ENCODE measurements around the gene SULT2B1. TPM values are rescaled to one million over a fixed set of nuclear protein-coding genes. Genes with fewer than 3 reads are reported as not detected.

Gene SULT2B1
- not detected for total RNA-seq

- Histone ChIP-seq H3K9me3 (ENCODE audit: low read depth, low read length) (no peaks in the 10 kb centered on the region), H3K4me3 (ENCODE audit: low read length) (no peak within 1 kb of the TSS), H3K4me1 (ENCODE audit: insufficient read depth, low read length) (no peaks in the 10 kb centered on the region), H3K27me3 (ENCODE audit: insufficient read depth, low read length) (no peaks in the 10 kb centered on the region)
Observed at GRCh38 chr19:48551437-48552302, at the start of gene SULT2B1. TSS of gene SULT2B1 (plus strand) at chr19:48552172. CDS start at chr19:48552253, 81 bp downstream.

- no peak overlapping the region for H3K4me3 ChIP-seq (ENCODE audit: low read length)
- peaks cover 10% of the 10 kb centered on the region for H3K4me1 ChIP-seq (ENCODE audit: insufficient read depth, low read length)
- H3K9me3 ChIP-seq (ENCODE audit: low read depth, low read length): no peaks in the 10 kb centered on the region
Observed at GRCh38 chr19:48502350-48503018, 49.5 kb upstream of the SULT2B1 start.

GRCh38 chr19:48506138-48506733, 45.7 kb upstream of the SULT2B1 start:
- no peak overlapping the region for H3K4me3 ChIP-seq (ENCODE audit: low read length)
- peaks cover 9% of the 10 kb centered on the region for H3K4me1 ChIP-seq (ENCODE audit: insufficient read depth, low read length)
- peaks cover 3% of the 10 kb centered on the region for H3K27me3 ChIP-seq (ENCODE audit: insufficient read depth, low read length)
- H3K9me3 ChIP-seq (ENCODE audit: low read depth, low read length): no peaks in the 10 kb centered on the region

More at GRCh38 chr19:48502350-48503018, 49.5 kb upstream of the SULT2B1 start:
- no peaks in the 10 kb centered on the region for H3K27me3 ChIP-seq (ENCODE audit: insufficient read depth, low read length)

GRCh38 chr19:48507911-48508439, 44.0 kb upstream of the SULT2B1 start:
- peaks cover 13% of the 10 kb centered on the region for H3K4me1 ChIP-seq (ENCODE audit: insufficient read depth, low read length)
- no peaks in the 10 kb centered on the region for H3K9me3 ChIP-seq (ENCODE audit: low read depth, low read length)
- H3K4me3 ChIP-seq (ENCODE audit: low read length): no peak overlapping the region
- peaks cover 14% of the 10 kb centered on the region for H3K27me3 ChIP-seq (ENCODE audit: insufficient read depth, low read length)

GRCh38 chr19:48508729-48509411, 43.1 kb upstream of the SULT2B1 start:
- Histone ChIP-seq H3K4me1 (ENCODE audit: insufficient read depth, low read length) (peaks cover 19% of the 10 kb centered on the region), H3K4me3 (ENCODE audit: low read length) (no peak overlapping the region), H3K9me3 (ENCODE audit: low read depth, low read length) (no peaks in the 10 kb centered on the region), H3K27me3 (ENCODE audit: insufficient read depth, low read length) (peaks cover 18% of the 10 kb centered on the region)

- H3K4me1 ChIP-seq (ENCODE audit: insufficient read depth, low read length): peaks cover 19% of the 10 kb centered on the region
- no peaks in the 10 kb centered on the region for H3K9me3 ChIP-seq (ENCODE audit: low read depth, low read length)
- no peak overlapping the region for H3K4me3 ChIP-seq (ENCODE audit: low read length)
- H3K27me3 ChIP-seq (ENCODE audit: insufficient read depth, low read length): peaks cover 18% of the 10 kb centered on the region
Observed at GRCh38 chr19:48509467-48510194, 42.3 kb upstream of the SULT2B1 start.

GRCh38 chr19:48510421-48511268, 41.3 kb upstream of the SULT2B1 start:
- Histone ChIP-seq H3K4me1 (ENCODE audit: insufficient read depth, low read length) (peaks cover 19% of the 10 kb centered on the region), H3K4me3 (ENCODE audit: low read length) (peak overlapping the region; percentile 19), H3K27me3 (ENCODE audit: insufficient read depth, low read length) (peaks cover 18% of the 10 kb centered on the region), H3K9me3 (ENCODE audit: low read depth, low read length) (no peaks in the 10 kb centered on the region)

- H3K4me1 ChIP-seq (ENCODE audit: insufficient read depth, low read length): peaks cover 19% of the 10 kb centered on the region
- no peaks in the 10 kb centered on the region for H3K9me3 ChIP-seq (ENCODE audit: low read depth, low read length)
- H3K27me3 ChIP-seq (ENCODE audit: insufficient read depth, low read length): peaks cover 18% of the 10 kb centered on the region
- H3K4me3 ChIP-seq (ENCODE audit: low read length): no peak overlapping the region
Observed at GRCh38 chr19:48511321-48511731, 40.6 kb upstream of the SULT2B1 start.

GRCh38 chr19:48511800-48512503, 40.0 kb upstream of the SULT2B1 start, which contains the start of gene LMTK3:
TSS of gene LMTK3 (minus strand) at chr19:48511835. CDS start at chr19:48511576, 259 bp downstream.
- H3K27me3 ChIP-seq (ENCODE audit: insufficient read depth, low read length): peaks cover 18% of the 10 kb centered on the region
- H3K9me3 ChIP-seq (ENCODE audit: low read depth, low read length): no peaks in the 10 kb centered on the region
- H3K4me1 ChIP-seq (ENCODE audit: insufficient read depth, low read length): peaks cover 19% of the 10 kb centered on the region
- peak within 1 kb of the TSS; percentile 19 for H3K4me3 ChIP-seq (ENCODE audit: low read length)

- Histone ChIP-seq H3K27me3 (ENCODE audit: insufficient read depth, low read length) (peaks cover 18% of the 10 kb centered on the region), H3K4me1 (ENCODE audit: insufficient read depth, low read length) (peaks cover 19% of the 10 kb centered on the region), H3K9me3 (ENCODE audit: low read depth, low read length) (no peaks in the 10 kb centered on the region), H3K4me3 (ENCODE audit: low read length) (peak overlapping the region; percentile 48)
Observed at GRCh38 chr19:48512504-48513288, 39.3 kb upstream of the SULT2B1 start.

- Histone ChIP-seq H3K27me3 (ENCODE audit: insufficient read depth, low read length) (peaks cover 18% of the 10 kb centered on the region), H3K4me3 (ENCODE audit: low read length) (peak overlapping the region; percentile 48), H3K9me3 (ENCODE audit: low read depth, low read length) (no peaks in the 10 kb centered on the region), H3K4me1 (ENCODE audit: insufficient read depth, low read length) (peaks cover 19% of the 10 kb centered on the region)
Observed at GRCh38 chr19:48513289-48514122, 38.5 kb upstream of the SULT2B1 start.

GRCh38 chr19:48514123-48514458, 37.9 kb upstream of the SULT2B1 start:
- no peak overlapping the region for H3K4me3 ChIP-seq (ENCODE audit: low read length)
- peaks cover 18% of the 10 kb centered on the region for H3K27me3 ChIP-seq (ENCODE audit: insufficient read depth, low read length)
- H3K4me1 ChIP-seq (ENCODE audit: insufficient read depth, low read length): peaks cover 19% of the 10 kb centered on the region
- no peaks in the 10 kb centered on the region for H3K9me3 ChIP-seq (ENCODE audit: low read depth, low read length)

All from mononuclear cell (primary cell).